Smooth muscle cell of the brain vasculature (primary cell): ENCODE results near the gene CKAP5.

Experiments
- DNase-seq: peaks from one replicate; pipeline ENCODE4 v3.0.0-alpha.2; 2012; ENCODE audit warnings: low read depth, low spot score

CKAP5 gene

DNA sequence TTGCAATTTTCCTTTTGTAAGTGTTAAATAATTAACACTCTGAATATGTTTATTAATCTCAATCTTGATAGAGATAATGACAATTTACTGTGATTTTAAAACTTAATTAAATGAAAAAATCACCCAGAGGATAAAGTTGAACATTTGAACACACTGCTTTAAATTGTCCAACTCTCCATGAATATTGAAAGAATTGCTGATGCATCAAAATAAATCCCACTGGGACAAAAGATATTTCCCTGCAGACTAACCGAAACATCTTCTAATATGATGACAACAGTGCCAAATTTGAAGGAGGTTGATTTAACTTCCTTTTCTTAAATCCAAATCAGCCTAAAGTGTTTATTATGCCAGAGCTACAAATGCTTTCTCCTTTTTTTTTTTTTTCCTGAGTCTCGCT lies 79.4 kb downstream of the CKAP5 start:
- no peak for DNase-seq

DNA sequence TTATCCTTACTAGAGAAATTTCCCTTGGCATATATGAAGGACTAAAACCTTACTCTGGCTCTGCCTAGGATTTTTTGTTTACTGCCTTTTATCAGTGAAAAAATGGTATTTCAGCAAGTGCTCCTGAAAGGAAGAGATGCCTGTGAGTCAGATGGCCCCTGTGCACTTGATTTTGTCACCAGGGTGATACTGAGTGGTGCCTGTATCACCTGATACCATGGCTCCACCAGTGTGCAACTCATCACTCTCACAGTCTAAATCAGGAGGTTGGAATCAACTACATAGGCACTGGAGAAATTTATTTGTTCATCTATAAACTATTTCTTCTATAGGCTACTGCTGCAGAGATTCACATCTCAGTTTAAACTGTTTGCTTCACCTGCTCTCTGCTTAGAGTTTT lies 83.8 kb downstream of the CKAP5 start:
- no peak for DNase-seq

DNA sequence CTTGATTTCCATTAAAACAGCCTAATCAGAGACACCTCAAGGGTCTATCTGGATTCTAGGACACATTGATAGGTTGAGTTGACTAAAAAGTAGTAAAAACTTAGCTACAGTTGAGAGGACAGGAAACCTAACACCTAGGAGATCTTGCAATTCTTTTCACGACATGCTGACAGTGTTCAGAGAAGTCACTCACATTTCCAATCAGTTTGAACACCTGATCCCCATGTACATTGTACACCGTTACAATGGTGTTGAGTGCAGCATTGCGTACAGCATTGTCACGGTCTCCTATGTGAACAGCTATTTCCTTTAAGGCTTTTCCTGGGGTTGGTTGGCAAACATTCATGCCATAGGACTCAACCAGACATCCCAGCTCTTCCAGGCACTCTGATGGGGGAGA lies 84.3 kb downstream of the CKAP5 start:
- DNase-seq, result no peak

DNA sequence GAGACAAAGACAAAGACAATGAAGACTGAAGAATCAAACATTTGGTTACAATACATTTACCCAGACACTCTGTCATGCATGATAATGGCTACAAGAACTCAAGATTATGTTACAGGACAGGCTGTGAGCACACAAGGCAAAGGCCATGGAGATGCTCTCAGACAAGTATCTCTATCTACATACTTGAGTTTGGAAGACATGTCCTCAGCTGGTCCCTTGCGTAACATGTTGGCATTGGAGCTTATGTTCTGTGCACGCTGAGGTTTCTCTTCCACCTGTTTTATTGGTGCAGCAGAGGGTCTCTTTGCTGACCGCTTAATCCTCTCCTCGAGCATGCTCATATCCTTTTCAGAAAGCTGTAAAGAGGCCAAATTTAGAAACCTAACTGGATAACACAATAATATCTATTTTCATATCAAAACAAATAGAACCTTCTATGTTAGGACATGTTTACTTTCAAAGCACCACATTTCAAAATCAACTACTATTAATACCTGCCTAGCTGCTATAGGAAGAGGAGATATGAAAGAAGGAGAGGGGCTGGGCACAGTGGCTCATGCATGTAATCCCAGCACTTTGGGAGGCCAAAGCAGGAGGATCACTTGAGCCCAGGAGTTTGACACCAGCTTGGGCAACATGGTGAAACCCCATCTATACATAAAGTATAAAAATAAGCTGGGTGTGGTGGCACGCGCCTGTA lies 85.5 kb downstream of the CKAP5 start:
- DNase-seq, result no peak

DNA sequence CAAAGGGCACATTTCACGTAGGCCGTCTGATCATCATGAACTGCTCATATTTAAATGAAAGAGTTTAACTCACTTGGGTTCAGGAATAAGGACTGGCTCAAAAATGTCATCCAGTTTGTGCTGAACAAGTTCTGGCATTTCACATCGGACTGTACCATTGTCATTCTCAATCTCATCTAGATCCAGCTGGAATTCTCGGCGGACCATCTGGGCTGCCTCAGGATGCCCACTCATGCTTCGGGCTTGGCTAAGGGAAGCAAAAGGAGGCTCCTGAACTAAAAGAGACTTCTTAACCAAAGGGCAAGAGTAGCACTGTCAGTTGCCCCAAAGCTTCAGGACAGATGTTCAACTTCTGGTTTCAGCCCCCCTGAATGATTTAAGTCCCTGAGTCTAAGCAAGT lies 86.9 kb downstream of the CKAP5 start:
- DNase-seq, result no peak

DNA sequence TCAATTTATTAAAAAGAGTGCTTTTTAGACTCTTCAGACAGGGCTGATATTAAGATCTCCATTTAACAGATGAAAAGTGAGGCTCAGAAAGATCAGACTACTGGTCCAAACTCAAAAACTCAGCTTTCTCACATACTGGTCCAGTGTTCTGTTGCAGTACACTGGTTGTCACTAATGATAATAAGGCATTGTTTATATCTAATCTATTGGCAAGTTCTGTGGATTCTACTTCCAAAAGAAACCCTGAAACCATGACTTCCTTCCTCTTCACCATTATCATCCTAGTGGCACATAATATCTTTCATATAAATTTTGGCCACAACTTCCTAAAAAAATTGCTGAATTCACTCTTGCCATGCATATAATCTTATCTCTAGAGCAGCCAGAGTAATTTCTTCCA lies 90.1 kb downstream of the CKAP5 start:
- DNase-seq, result no peak

DNA sequence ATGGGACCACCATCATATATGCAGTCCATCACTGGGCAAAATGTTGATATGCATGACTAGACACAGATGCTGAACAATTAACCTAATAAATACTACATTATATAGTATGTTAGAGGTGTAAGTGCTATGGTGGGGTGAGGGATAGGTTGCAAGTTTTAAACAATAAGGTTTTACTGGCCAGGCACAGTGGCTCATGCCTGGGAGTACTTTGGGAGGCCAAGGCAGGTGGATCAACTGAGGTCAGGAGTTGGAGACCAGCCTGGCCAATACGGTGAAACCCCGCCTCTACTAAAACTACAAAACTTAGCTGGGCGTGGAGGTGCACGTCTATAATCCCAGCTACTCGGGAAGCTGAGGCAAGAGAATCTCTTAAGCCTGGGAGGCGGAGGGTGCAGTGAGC lies 98.9 kb downstream of the CKAP5 start:
- DNase-seq, result no peak

DNA sequence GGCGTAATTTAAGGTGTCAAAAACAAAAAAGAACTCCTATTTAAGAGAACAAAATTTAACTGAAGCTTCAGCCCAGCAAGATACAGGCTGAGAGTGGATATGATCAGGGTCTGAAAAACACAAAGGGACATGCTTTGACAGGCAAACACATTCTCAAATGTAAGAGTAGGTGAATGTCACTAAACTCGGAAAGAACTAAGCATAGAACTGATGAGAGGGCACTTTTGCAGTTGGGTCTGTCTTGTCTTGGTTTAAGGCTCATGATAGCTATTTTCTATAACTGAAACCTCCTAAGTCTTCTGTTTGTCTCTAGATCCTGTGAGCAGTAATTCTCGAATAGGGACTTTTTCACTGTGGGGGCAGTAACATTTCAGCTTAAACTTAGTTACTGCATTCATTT lies 100.1 kb downstream of the CKAP5 start:
- DNase-seq, result no peak

DNA sequence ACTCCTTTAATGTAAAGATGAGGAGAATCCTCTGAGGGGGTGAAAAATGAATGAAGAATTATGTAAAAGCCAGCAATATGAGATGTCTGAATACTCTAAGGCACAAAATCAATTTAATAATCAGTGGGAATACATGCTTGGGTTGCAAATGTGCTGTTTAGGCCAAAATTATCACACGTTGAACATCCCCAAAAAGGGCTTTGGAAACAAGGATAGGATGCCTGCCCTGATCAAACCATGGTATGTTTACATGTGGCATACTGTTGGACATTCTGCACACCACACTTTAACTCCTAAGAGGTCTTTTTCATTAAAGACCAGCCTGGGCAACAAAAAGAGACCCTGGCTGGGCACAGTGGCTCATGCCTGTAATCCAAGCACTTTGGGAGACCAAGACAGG lies 100.8 kb downstream of the CKAP5 start:
- DNase-seq, result no peak

DNA sequence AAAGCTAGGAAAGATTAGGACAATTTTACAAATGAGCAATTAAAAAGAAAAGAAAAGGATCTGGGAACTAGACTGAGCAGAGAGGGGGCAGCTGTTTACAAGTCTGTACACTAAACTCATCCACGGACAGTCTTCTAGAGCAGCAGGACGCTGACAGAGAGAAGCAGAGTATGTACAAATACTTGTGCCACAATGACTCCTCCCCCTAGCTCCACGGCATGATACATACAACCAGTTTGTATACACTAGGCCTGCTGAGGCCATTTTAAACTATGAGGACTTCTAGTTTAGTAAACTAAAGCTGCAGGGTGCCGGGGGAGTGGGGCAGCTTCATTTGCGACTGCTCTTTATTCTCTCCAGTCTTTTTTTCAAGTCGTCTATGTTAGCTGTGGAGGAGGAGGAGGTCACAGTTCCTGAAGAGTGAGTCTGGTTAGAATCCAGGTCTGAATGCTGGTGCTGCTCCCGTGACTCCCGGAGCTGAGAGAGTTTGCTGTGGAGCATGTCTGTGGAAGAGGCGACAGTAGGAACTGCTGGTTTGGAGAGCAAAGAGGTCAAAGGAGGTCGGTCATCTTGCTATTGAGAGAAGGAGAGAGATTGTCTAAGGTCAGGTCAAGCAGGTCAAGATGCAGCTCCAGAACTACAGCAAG lies 102.3 kb downstream of the CKAP5 start:
- peak; percentile 7 for DNase-seq

DNA sequence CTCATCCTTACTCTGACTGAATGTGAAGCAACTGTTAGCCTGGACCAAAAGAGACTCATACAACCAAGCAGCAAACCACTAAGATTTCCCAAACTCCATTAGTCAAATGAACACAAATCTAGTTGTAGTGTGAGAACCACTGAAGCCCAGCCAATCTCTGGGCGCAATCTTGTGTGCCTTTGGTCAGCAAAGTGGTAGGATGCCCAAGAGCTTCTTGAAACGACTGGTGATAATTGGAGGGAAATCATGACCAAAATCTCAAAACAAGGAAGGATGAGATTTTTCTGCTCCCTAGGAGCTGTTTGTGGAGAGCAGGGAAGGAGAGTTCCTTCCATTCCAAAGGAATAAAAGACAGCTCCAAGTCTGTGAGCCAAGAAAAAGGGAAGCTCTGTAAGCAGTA lies 103.0 kb downstream of the CKAP5 start:
- DNase-seq, result no peak

DNA sequence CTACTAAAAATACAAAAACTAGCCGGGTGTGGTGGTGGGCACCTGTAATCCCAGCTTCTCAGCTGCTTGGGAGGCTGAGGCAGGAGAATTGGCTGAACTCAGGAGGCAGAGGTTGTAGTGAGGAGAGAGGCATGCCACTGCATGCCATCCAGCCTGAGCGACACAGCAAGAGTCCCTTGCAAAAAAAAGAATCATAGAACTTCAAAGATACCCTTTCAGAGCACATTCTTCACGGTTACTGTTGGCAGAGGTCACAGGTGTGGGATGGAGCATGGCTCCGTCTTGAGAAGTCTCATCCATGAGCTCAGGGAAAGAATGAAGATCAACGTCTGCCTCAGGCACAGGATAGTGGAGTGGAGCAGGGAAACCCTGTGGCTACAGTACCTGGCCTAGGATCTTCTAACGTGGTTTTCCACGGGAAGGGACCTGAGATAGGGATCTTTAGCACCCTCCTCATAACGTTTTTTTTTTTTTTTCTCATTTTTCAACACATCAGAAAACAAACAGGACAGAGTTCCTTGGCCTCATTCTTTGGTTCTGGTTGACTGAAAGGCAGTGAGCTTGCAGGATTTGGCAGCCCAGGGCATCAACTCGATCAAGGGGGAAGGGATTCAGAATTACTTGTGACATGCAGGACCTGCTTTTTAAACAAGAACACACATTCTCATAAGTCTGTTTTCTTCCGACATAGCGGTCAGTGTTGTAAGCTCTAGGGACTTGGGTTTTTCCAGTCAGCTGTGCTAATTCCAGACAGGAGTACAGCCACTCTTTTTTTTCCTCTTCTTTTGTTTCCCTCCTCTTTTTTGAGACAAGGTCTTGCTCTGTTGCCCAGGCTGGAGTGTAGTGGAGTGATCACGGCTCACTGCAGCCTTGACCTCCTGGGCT lies 104.2 kb downstream of the CKAP5 start:
- DNase-seq, result no peak

DNA sequence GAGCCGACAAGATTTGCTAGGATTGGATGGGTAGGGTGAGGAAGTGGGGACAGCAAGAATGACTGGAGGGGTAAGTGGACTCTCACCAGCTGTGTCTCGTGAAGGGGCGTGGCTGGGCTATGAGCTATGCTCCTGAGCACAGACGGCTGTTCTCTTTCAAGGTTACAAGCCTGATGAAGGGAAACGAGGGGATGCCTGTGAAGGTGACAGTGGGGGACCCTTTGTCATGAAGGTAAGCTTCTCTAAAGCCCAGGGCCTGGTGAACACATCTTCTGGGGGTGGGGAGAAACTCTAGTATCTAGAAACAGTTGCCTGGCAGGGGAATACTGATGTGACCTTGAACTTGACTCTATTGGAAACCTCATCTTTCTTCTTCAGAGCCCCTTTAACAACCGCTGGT lies 107.2 kb downstream of the CKAP5 start:
- no peak for DNase-seq

DNA sequence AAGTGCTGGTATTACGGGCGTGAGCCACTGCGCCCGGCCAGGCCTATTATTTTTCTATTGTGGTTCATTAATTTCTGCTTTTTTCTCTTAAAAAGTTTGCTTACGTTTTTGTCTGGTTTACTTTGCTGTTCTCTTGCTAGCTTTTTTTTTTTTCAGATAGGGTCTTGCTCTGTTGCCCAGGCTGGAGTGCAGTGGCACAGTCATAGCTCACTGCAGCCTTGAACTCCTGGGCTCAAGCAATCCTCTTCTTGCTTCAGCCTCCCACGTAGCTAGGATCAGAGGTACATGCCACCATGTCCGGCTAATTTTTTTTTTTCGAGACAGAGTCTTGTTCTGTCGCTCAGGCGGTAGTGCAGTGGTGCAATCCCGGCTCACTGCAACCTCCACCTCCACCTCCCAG lies 108.4 kb downstream of the CKAP5 start:
- DNase-seq, result no peak

DNA sequence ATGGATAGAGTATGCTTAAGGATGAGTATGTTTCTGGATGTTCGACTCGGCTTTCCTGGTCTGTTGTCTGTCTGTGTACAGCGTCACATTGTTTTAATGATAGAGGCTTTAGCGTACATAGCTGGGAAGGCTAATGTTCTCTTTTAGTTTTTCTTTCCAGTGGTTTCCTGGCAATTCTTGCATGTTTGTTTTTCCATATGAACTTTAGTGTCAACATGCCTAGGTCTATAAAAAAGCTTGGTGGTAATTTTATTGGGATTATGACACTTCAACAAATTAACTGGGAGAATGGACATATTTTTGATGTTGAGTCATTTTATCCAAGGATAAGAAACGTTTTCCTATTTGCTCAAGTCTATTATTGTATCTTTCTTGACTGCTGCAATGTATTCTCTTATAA lies 109.5 kb downstream of the CKAP5 start:
- no peak for DNase-seq

DNA sequence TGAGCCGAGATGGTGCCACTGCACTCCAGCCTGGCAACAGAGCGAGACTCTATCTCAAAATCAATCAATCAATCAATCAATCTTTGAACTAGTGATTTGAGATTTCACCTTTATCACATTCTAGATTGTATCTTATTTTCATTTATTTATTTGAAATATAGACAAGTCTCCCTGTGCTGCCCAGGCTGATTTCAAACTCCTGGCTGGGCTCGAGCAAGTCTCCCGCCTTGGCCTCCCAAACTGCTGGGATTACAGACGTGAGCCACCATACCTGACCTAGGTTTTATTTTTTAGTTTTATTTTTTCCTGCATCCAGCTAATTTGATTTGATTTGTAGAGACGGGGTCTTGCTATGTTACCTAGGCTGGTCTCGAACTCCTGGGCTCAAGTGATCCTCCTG lies 109.9 kb downstream of the CKAP5 start:
- no peak for DNase-seq

DNA sequence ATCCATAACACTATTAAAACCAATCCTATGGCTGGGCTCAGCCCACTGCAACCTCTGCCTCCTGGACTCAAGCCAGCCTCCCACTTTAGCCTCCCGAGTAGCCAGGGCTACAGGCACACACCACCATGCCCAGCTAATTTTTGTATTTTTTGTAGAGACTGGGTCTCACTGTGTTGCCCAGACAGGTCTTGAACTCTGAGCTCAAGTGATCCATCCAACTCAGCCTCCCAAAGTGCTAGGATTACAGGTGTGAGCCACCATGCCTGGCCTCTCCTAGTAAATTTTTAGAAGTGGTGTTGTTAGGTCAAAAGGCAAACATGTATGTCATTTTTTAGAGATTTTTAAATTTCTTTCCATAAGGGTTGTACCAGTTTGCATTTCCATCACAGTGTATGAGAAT lies 112.8 kb downstream of the CKAP5 start:
- DNase-seq, result no peak

DNA sequence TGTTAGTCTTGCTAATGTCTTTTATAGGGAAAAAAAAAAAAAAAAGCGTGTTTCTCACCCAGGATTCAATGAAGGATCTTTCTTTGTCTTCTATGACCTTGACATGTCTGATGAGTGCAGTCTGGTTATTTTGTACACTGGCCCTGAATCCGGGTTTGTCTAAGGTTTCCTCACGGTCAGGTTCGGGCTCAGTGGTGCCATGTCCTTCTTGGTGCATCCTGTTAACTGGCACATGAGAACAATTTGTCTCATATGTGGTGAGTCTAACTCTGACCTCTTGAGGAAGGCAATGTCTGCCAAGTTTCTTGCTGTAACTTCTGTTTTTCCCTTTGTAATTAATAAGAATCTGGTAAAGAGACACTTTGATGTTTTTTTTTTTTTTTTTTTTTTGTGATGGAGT lies 114.5 kb downstream of the CKAP5 start:
- no peak for DNase-seq

DNA sequence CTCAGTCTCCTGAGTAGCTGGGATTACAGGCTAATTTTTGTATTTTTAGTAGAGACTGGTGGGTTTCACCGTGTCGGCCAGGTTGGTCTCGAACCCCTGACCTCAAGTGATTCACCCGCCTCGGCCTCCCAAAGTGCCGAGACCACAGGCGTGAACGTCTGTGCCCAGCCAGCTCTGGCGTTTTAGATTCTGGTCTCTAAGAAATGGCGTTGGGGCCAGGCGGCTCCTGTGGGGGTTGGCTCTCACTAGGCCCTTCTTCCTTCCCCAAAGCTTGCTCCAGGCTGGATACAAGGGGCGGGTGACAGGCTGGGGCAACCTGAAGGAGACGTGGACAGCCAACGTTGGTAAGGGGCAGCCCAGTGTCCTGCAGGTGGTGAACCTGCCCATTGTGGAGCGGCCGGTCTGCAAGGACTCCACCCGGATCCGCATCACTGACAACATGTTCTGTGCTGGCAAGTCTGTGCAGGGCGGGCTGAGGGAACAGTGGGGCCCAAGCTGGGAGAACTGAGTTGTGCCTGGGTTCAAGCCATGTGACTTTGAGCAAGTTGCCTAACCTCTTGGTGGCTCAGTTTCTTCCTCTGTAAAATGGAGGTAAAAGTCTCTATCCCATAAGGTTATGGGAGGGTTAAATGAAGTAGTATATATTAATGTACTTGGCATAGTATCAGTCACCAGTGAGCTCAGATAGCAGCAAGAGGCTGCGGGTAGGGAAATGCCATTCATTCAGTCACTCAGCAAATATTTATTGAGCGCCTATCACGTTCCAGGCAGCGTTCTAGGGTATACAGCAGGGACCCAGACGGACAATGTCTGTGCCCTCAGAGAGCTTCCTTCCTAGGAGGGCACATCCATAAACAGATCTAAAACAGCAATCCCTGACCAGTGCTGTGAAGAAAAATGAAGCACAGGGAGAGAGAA lies 116.7 kb downstream of the CKAP5 start:
- no peak for DNase-seq

DNA sequence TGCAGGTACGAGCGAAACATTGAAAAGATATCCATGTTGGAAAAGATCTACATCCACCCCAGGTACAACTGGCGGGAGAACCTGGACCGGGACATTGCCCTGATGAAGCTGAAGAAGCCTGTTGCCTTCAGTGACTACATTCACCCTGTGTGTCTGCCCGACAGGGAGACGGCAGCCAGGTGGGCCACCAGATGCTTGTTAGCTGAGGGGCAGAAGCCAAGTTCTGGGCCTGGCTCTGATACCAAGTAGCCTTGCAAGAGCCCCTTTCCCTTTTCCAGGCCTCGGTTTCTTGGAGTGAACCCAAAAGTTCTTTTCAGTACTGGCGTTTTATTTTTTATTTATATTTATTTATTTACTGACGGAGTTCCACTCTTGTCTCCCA lies 117.4 kb downstream of the CKAP5 start:
- no peak for DNase-seq

DNA sequence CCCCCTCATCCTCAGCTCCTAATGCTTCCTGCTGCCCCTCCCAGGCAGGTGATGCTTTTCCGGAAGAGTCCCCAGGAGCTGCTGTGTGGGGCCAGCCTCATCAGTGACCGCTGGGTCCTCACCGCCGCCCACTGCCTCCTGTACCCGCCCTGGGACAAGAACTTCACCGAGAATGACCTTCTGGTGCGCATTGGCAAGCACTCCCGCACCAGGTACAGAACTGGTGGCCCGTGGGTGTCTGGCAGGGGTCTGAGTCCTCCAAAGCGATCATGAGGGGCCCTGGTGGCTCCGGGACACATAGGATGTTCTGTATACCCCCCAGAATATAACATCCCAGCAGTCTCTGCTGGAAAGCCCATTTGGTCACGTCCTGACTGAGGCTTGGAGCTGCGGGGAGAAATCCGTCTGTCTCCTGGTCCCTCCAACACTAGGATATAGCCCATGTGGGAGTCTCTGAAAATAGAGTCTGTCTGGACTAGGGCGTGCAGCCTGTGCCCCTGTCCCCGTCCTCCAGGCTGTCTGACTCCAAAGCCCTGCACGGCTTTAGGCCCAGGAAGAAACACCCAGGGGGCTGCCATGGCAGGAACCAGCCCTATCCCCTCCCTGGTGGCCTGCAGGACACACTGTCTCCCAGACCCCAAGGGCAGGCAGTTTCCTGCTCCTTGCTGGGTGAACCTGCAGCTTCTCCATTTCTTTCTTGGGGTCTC lies 118.0 kb downstream of the CKAP5 start:
- no peak for DNase-seq
